CD14-positive monocyte (primary cell): ENCODE data around the gene ACSBG1. TPM values are rescaled to one million over a fixed set of nuclear protein-coding genes. Genes with fewer than 3 reads are reported as not detected.

Experiments used
- DNase-seq, 3 donors: peaks; one replicate each; pipeline ENCODE4 v3.0.0-alpha.2; 2011 to 2022
- H2AFZ ChIP-seq: 2 replicates; pipeline ENCODE4 v1.6.0; 2012; ENCODE audit warnings: mild to moderate bottlenecking, low read depth, low read length, inconsistent platforms; ENCODE audit not compliant: insufficient read depth, poor library complexity, severe bottlenecking
- H3K27ac ChIP-seq, 2 donors: 1 replicate in 1 of 2; 2 replicates in 1 of 2; pipeline ENCODE4 v1.5.1; 2012 to 2013; ENCODE audit warnings: low read length in 2 of 2, control low read depth in 1 of 2, inconsistent platforms in 1 of 2, low read depth in 1 of 2, mild to moderate bottlenecking in 1 of 2
- H3K27me3 ChIP-seq, 2 donors: one replicate each; pipeline versions ENCODE4 v1.6.0 to v1.6.1; 2011 to 2013; ENCODE audit warnings: low read length in 2 of 2; ENCODE audit not compliant: control insufficient read depth in 2 of 2, insufficient read depth in 2 of 2
- H3K36me3 ChIP-seq, 2 donors: replicated peaks in 1 of 2; 1 replicate in 1 of 2; 2 replicates in 1 of 2; pipeline versions ENCODE4 v1.5.1 to v1.6.1; 2012 to 2013; ENCODE audit warnings: low read length in 2 of 2, control low read depth in 1 of 2, inconsistent platforms in 1 of 2, mild to moderate bottlenecking in 1 of 2; ENCODE audit not compliant: insufficient read depth in 2 of 2, control insufficient read depth in 1 of 2
- H3K4me1 ChIP-seq, 2 donors: 1 replicate in 1 of 2; 2 replicates in 1 of 2; pipeline versions ENCODE4 v1.5.1 to v1.6.1; 2012 to 2013; ENCODE audit warnings: low read length in 2 of 2, control low read depth in 1 of 2, inconsistent platforms in 1 of 2, mild to moderate bottlenecking in 1 of 2, moderate library complexity in 1 of 2; ENCODE audit not compliant: insufficient read depth in 2 of 2, control insufficient read depth in 1 of 2
- H3K4me2 ChIP-seq: replicated peaks from 2 replicates; pipeline ENCODE3; 2012; ENCODE audit warnings: low read length, moderate library complexity, mild to moderate bottlenecking; ENCODE audit not compliant: poor library complexity, severe bottlenecking; ENCODE audit errors: extremely low read depth
- H3K4me3 ChIP-seq, 3 experiments: fragments of 200-600 bp in 1 of 3; sonication (generic) in 1 of 3; replicated peaks in 1 of 3; 1 replicate in 2 of 3; 2 replicates in 1 of 3; pipeline ENCODE4 v1.5.1; 2011 to 2013; ENCODE audit warnings: low read length in 3 of 3, mild to moderate bottlenecking in 3 of 3, control low read depth in 2 of 3, low read depth in 2 of 3, inconsistent platforms in 1 of 3, moderate library complexity in 1 of 3
- H3K79me2 ChIP-seq: 2 replicates; pipeline ENCODE4 v1.6.0; 2012; ENCODE audit warnings: mild to moderate bottlenecking, control low read depth, inconsistent platforms, low read length, moderate library complexity; ENCODE audit not compliant: insufficient read depth
- H3K9ac ChIP-seq: 2 replicates; pipeline ENCODE4 v1.6.0; 2017; ENCODE audit warnings: low read length, mild to moderate bottlenecking; ENCODE audit not compliant: insufficient read depth, poor library complexity, severe bottlenecking
- H3K9me3 ChIP-seq, 2 donors: replicated peaks in 1 of 2; 1 replicate in 1 of 2; 2 replicates in 1 of 2; pipeline versions ENCODE4 v1.5.1 to v1.6.1; 2012 to 2013; ENCODE audit warnings: low read length in 2 of 2, control low read depth in 1 of 2; ENCODE audit not compliant: control insufficient read depth in 1 of 2, insufficient read depth in 1 of 2
- H4K20me1 ChIP-seq: 2 replicates; pipeline ENCODE4 v1.6.0; 2012; ENCODE audit warnings: mild to moderate bottlenecking, low read length, control low read depth, moderate library complexity; ENCODE audit not compliant: insufficient read depth
- H3K27ac Mint-ChIP-seq, 7 donors: one replicate each; pipeline ENCODE4 v1.8.0; 2020; ENCODE audit warnings: mild to moderate bottlenecking in 7 of 7, mixed read lengths in 7 of 7, moderate library complexity in 6 of 7, inconsistent platforms in 2 of 7
- H3K27me3 Mint-ChIP-seq, 3 donors: one replicate each; pipeline ENCODE4 v1.8.0; 2021 to 2022; ENCODE audit warnings: low read depth in 3 of 3, mild to moderate bottlenecking in 3 of 3, mixed read lengths in 3 of 3, moderate library complexity in 3 of 3, inconsistent platforms in 1 of 3
- H3K36me3 Mint-ChIP-seq, 2 donors: one replicate each; pipeline ENCODE4 v1.8.0; 2020; ENCODE audit warnings: mixed read lengths in 2 of 2, inconsistent platforms in 1 of 2, mild to moderate bottlenecking in 1 of 2
- H3K4me1 Mint-ChIP-seq: one replicate; pipeline ENCODE4 v1.8.0; 2020; ENCODE audit warnings: mild to moderate bottlenecking, mixed read lengths
- H3K4me3 Mint-ChIP-seq, 2 donors: one replicate each; pipeline ENCODE4 v1.8.0; 2020; ENCODE audit warnings: mild to moderate bottlenecking in 2 of 2, mixed read lengths in 2 of 2, moderate library complexity in 1 of 2
- H3K9me3 Mint-ChIP-seq, 7 donors: one replicate each; pipeline ENCODE4 v1.8.0; 2020 to 2022; ENCODE audit warnings: mixed read lengths in 7 of 7, mild to moderate bottlenecking in 6 of 7, moderate library complexity in 6 of 7, inconsistent platforms in 2 of 7
- CTCF ChIP-seq: fragments of 200-600 bp; IDR thresholded peaks from one replicate; pipeline ENCODE4 v1.8.0; 2022; ENCODE audit warnings: antibody characterized with exemption, mild to moderate bottlenecking
- WGBS: methylation state at CpG from one replicate; pipeline ENCODE4 v1.1.5; 2013; ENCODE audit warnings: missing lambda C conversion rate; ENCODE audit not compliant: insufficient coverage; 5-methylcytosine and 5-hydroxymethylcytosine counted together
- intact Hi-C, 2 donors: fragments of 100-400 bp; cut with micrococcal nuclease; formaldehyde crosslinking; loops; one replicate each; pipeline versions ENCODE4 v1.15.0 to v1.15.1; 2023
- polyA plus RNA-seq, 3 donors: library from polyadenylated mRNA; depleted of rRNA in 1 of 3; unstranded in 2 of 3; stranded (reverse) in 1 of 3; fragments of 300-500 nt in 2 of 3; fragments of >200 nt in 1 of 3; fragmentation: Illumina TruSeq in 2 of 3; gene quantifications; 1 replicate in 2 of 3; 2 replicates in 1 of 3; pipeline ENCODE4 v1.2.3, GENCODE V29; 2012 to 2021

ACSBG1 gene
- polyA plus RNA-seq, 3 donors, result 0.01 TPM; not detected in 2

GRCh38 chr15:78261062-78261461, 26.7 kb upstream of the ACSBG1 start:
- Mint-ChIP-seq H3K36me3 (no peaks in the 10 kb centered on the region), H3K4me1 (peaks cover 12% of the 10 kb centered on the region), H3K27me3 (peaks cover 0 to 3% (median 3%) of the 10 kb centered on the region in 3 donors), H3K9me3 (no peaks in the 10 kb centered on the region), H3K4me3 (no peak overlapping the region), H3K27ac (peak overlapping the region in 1 of 7 donors; percentile 42)
- no peak overlapping the region for H3K9ac ChIP-seq
- H3K79me2 ChIP-seq, result peaks cover 8% of the 10 kb centered on the region
- peaks cover 11 to 19% of the 10 kb centered on the region in 2 donors for H3K4me1 ChIP-seq
- TF ChIP-seq CTCF, result no peak
- DNase-seq, result no peak
- WGBS, result 90% methylated on average over 3 of the region's 3 CpGs
- intact Hi-C loops, result no loop called here
- H3K4me3 ChIP-seq, result no peak overlapping the region
- no peaks in the 10 kb centered on the region for H3K27me3 ChIP-seq
- H3K36me3 ChIP-seq, result no peaks in the 10 kb centered on the region
- H4K20me1 ChIP-seq, result no peaks in the 10 kb centered on the region
- H3K9me3 ChIP-seq, result no peaks in the 10 kb centered on the region
- no peak overlapping the region for H3K27ac ChIP-seq
- H2AFZ ChIP-seq, result no peak overlapping the region
- no peak overlapping the region for H3K4me2 ChIP-seq

- Histone ChIP-seq H3K4me3 (no peak overlapping the region), H3K4me1 (peaks cover 9 to 13% of the 10 kb centered on the region in 2 donors), H3K9me3 (no peaks in the 10 kb centered on the region), H3K27me3 (no peaks in the 10 kb centered on the region), H3K27ac (no peak overlapping the region), H3K4me2 (no peak overlapping the region), H2AFZ (peak overlapping the region; percentile 21), H3K79me2 (peaks cover 8% of the 10 kb centered on the region), H4K20me1 (no peaks in the 10 kb centered on the region), H3K9ac (no peak overlapping the region), H3K36me3 (no peaks in the 10 kb centered on the region)
- no peak for TF ChIP-seq CTCF
- Mint-ChIP-seq H3K36me3 (no peaks in the 10 kb centered on the region), H3K27me3 (peaks cover 0 to 3% (median 3%) of the 10 kb centered on the region in 3 donors), H3K4me3 (no peak overlapping the region), H3K4me1 (peaks cover 6% of the 10 kb centered on the region), H3K9me3 (no peaks in the 10 kb centered on the region), H3K27ac (no peak overlapping the region)
- WGBS, result no CpG with 5 or more reads among the region's 2 CpGs
- intact Hi-C loops, result no loop called here
- no peak for DNase-seq
These were observed 26.1 kb upstream of the ACSBG1 start for GRCh38 chr15:78260489-78260888.
